ENCODE data around the gene ADAMTS1. TPM values are rescaled to one million over a fixed set of nuclear protein-coding genes. Genes with fewer than 3 reads are reported as not detected.

ADAMTS1 gene
- total RNA-seq (ENCODE audit: low replicate concordance), result 6.7 and 7.5 TPM in 2 replicates

- peak; percentile 95 for DNase-seq (ENCODE audit: low spot score)
- Mint-ChIP-seq H3K9me3 (no peaks in the 10 kb centered on the region), H3K27me3 (ENCODE audit: insufficient read depth, low read depth) (peaks cover 13% of the 10 kb centered on the region), H3K4me1 (peaks cover 20% of the 10 kb centered on the region), H3K36me3 (peaks cover 17% of the 10 kb centered on the region), H3K27ac (peak within 1 kb of the TSS; percentile 90), H3K4me3 (peak within 1 kb of the TSS; percentile 97)
- peak within 1 kb of the TSS; percentile 93 for H2AFZ ChIP-seq (replicated peaks)
- peaks cover 26% of the 10 kb centered on the region for H3K27me3 ChIP-seq
- H3K4me2 ChIP-seq, result peak within 1 kb of the TSS; percentile 95
- H3K4me1 ChIP-seq, result peaks cover 10% of the 10 kb centered on the region
- H3K4me3 ChIP-seq, result peak within 1 kb of the TSS; percentile 72
- H3K9ac ChIP-seq, result peak within 1 kb of the TSS; percentile 19
- no peaks in the 10 kb centered on the region for H3K9me3 ChIP-seq (ENCODE audit: low read depth)
- TF ChIP-seq EZH2 (IDR thresholded peaks at IDR 0.05) (no peak), CTCF (IDR thresholded peaks at IDR 0.05) (peak; percentile 52)
- peaks cover 7% of the 10 kb centered on the region for H3K79me2 ChIP-seq (ENCODE audit: low read depth)
- no peaks in the 10 kb centered on the region for H4K20me1 ChIP-seq (ENCODE audit: low read depth)
- peaks cover 34% of the 10 kb centered on the region for H3F3A ChIP-seq (ENCODE audit: low read depth)
- H3K36me3 ChIP-seq, result peaks cover 6% of the 10 kb centered on the region
- H3K27ac ChIP-seq, result peak within 1 kb of the TSS; percentile 57
Observed at GRCh38 chr21:26845066-26845758, at the start of gene ADAMTS1. ADAMTS1 (minus strand) TSS chr21:26845409; CDS start chr21:26844954, 455 bp downstream.

- Mint-ChIP-seq H3K36me3 (no peaks in the 10 kb centered on the region), H3K9me3 (no peaks in the 10 kb centered on the region), H3K4me3 (no peak overlapping the region), H3K27ac (no peak overlapping the region), H3K4me1 (no peaks in the 10 kb centered on the region), H3K27me3 (ENCODE audit: insufficient read depth, low read depth) (no peaks in the 10 kb centered on the region)
- Histone ChIP-seq H3K27me3 (no peaks in the 10 kb centered on the region), H2AFZ (replicated peaks) (no peak overlapping the region), H4K20me1 (ENCODE audit: low read depth) (no peaks in the 10 kb centered on the region), H3K4me1 (no peaks in the 10 kb centered on the region), H3K4me2 (no peak overlapping the region), H3K27ac (no peak overlapping the region), H3K79me2 (ENCODE audit: low read depth) (no peaks in the 10 kb centered on the region), H3F3A (ENCODE audit: low read depth) (no peaks in the 10 kb centered on the region), H3K36me3 (no peaks in the 10 kb centered on the region), H3K9me3 (ENCODE audit: low read depth) (no peaks in the 10 kb centered on the region), H3K4me3 (no peak overlapping the region), H3K9ac (no peak overlapping the region)
- DNase-seq (ENCODE audit: low spot score), result no peak
- TF ChIP-seq EZH2phosphoT487 (IDR thresholded peaks at IDR 0.05) (no peak), EZH2 (IDR thresholded peaks at IDR 0.05) (no peak), CTCF (IDR thresholded peaks at IDR 0.05) (no peak)
Observed at GRCh38 chr21:26892151-26892550, 46.9 kb upstream of the ADAMTS1 start.

- Histone ChIP-seq H3K4me2 (no peak overlapping the region), H4K20me1 (ENCODE audit: low read depth) (no peaks in the 10 kb centered on the region), H3K4me3 (no peak overlapping the region), H3K27ac (no peak overlapping the region), H3F3A (ENCODE audit: low read depth) (no peaks in the 10 kb centered on the region), H3K9me3 (ENCODE audit: low read depth) (no peaks in the 10 kb centered on the region), H2AFZ (replicated peaks) (no peak overlapping the region), H3K79me2 (ENCODE audit: low read depth) (no peaks in the 10 kb centered on the region), H3K4me1 (no peaks in the 10 kb centered on the region), H3K36me3 (no peaks in the 10 kb centered on the region), H3K9ac (no peak overlapping the region), H3K27me3 (no peaks in the 10 kb centered on the region)
- H3K4me3 Mint-ChIP-seq, result no peak overlapping the region
- H3K4me1 Mint-ChIP-seq, result no peaks in the 10 kb centered on the region
- no peaks in the 10 kb centered on the region for H3K9me3 Mint-ChIP-seq
- DNase-seq (ENCODE audit: low spot score), result no peak
- H3K36me3 Mint-ChIP-seq, result no peaks in the 10 kb centered on the region
- no peaks in the 10 kb centered on the region for H3K27me3 Mint-ChIP-seq (ENCODE audit: insufficient read depth, low read depth)
- no peak overlapping the region for H3K27ac Mint-ChIP-seq
- TF ChIP-seq CTCF (IDR thresholded peaks at IDR 0.05), result no peak
- no peak for TF ChIP-seq EZH2 (IDR thresholded peaks at IDR 0.05)
- TF ChIP-seq EZH2phosphoT487 (IDR thresholded peaks at IDR 0.05), result no peak
Observed at GRCh38 chr21:26888931-26889330, 43.7 kb upstream of the ADAMTS1 start.

Measured in neural progenitor cell (in vitro differentiated cells).